HG03469 (cell line): Measurements from ENCODE around the gene CFAP99.

Experiments
- ATAC-seq: cut with Tn5 transposase; IDR thresholded peaks from one replicate; pipeline ENCODE4 v1.9.1; 2021; ENCODE audit warnings: mild to moderate bottlenecking, moderate library complexity, moderate number of reproducible peaks; ENCODE audit not compliant: unreplicated experiment

Gene CFAP99

DNA sequence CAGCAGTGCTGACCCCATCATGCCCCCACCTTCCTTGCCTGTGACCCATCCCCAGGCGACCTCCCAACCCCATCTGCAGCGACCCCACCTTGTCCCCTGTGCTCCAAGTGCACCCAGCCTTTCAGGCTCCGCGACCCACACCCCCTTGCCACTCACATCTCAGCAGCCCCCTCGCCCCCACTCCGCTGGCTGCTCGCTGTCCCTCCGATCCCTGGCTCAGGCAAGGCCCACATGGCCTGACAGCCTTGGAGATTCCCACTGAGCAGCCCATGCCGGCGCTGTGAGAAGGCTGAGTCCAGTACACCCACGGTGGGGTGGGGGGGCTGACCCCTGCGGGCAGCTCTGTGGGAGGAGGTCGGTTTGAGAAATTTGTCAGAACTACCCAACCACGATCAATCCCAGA is 9.4 kb upstream of the CFAP99 start:
- ATAC-seq: no peak

DNA sequence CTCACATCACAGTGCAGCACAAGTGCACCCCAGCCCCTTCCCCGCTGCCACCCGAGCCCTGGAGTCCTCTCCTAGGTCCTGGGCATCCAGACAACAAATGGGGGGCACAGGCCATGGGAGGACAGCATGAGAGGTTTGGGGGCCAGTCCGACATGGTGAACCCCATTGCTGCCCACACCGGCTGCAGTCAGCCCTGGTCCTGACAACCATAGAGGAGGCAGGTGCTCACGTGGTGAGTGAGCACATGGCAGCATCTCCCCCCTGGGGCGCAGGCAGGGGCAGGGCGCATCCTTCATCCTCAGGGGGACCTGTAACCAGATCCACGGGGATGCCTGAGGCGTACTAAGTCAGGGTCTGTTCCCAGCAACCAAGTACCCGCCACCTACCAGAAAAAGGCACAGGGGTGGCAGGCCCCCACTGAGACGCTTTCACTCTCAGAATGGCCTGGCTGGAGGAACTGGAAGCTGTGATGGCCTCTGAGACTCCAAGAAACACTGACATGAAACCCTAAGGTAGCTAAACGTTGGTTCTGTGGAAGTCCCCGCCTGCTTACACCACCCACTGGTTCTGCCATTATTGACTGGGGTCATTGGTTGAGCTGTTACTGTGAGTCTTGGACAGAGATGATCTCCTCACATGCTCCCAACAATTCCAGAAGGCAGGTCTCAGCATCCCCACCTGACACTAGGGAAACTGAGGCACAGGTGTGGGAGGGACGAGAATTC is 6.8 kb upstream of the CFAP99 start:
- ATAC-seq: no peak

DNA sequence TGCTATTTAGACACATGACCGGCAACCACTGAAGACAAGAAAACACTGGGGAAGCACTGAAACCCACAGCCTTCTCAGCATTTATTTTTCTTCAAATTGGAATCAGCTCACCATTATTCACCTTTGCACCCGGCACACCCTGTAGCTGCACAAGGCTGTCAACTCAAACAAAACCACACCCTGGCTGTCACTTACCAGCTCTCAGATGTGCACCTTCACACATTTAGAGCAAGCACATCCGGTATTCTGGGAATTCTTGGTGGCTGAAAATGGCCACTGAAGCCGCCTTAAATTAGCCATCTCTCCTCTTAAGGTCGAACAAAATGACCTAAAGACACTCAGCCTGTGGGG is 6.2 kb upstream of the CFAP99 start:
- ATAC-seq: no peak

DNA sequence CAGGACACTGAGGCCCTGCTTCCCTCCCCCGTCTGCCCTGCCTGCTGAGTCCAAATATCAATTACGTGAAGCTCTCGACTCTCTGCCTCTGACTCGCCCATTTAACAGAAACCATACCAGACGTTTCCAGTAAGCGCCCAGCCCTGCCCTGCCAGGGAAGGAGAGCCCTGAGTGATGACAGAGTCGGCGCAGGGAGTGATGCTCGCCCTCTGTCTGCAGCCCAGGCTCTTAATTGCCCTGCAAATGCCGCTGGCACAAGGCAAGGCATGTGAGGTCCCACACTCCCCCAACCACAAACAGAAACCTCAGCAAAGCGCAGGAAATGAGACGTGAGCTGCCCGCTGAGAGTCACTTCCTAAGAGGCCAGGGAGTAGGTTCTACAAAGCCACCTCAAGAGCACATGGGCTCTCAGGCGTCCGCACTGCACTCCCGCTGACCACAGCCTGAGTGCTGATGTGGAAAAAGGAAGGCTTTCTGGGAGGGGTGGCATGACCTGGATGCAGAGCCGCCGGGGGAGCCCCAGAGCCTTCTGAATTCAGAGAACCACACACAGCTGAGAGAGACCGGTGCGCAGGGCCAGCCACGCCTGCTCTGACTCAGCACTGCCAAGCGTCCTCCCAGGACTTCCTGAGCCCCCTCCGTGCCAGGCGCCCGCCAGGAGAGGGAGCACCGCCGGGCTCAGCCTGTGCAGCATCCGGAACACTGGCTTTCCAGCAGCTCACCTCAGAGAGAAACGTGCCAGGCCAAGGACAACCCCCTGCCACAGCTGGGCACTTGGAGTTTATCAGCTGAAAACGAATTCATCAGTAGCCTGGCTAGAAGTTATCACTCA is 5.7 kb upstream of the CFAP99 start:
- ATAC-seq: peak; percentile 33

DNA sequence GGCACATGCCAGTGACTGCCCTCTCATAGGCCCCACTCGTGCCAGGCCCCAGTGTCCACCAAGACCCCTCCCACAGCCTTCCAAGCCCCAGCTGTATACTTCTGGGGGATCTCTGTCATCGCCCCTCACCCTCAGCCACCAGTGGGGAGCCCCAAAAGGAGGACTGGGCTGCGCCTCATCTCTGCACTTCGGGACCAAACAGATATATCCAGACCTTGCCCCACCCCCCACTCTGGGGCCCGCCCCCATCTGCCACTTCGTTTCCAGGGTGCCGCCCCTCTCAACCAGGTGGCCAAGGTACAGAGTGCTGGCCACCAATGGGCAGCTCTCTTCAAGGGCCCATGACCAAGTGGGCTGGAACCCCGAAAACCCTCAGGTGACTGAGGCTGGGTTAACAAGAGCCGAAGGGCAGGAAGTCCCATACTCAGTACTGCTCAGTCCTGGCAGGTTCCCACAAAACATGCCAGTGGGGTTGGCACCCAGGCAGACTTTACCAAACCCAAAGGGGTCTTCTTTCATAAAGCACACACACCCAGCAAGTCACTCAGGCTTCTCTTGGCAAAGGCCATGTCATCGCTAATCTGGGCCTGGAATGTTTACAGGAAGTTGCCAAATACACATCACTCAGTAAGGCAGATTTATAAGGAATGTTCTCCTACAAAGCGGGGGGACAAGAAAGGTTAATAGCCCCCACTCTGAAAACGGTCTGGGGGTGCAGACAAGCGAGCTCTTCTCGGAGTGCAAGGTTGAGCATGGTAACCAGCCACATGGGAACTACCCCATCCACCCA is 4.7 kb upstream of the CFAP99 start:
- no peak for ATAC-seq

DNA sequence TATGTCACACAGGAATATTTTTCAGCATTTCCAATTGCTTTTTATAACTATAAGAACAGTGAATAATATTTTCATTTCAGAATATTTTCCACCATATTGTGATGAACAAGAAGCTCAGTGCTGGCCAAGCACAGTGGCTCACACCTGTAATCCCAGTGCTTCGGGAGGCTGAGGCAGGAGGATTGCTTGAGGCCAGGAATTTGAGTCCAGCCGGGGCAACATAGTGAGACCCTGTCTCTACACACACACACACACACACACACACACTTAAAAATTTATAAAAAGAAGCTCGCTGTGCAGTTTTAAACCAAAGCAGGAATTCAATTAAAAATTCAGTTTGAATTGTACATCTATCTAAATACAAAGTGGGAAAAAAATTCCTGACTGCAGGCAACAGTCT is 3.5 kb upstream of the CFAP99 start:
- no peak for ATAC-seq

DNA sequence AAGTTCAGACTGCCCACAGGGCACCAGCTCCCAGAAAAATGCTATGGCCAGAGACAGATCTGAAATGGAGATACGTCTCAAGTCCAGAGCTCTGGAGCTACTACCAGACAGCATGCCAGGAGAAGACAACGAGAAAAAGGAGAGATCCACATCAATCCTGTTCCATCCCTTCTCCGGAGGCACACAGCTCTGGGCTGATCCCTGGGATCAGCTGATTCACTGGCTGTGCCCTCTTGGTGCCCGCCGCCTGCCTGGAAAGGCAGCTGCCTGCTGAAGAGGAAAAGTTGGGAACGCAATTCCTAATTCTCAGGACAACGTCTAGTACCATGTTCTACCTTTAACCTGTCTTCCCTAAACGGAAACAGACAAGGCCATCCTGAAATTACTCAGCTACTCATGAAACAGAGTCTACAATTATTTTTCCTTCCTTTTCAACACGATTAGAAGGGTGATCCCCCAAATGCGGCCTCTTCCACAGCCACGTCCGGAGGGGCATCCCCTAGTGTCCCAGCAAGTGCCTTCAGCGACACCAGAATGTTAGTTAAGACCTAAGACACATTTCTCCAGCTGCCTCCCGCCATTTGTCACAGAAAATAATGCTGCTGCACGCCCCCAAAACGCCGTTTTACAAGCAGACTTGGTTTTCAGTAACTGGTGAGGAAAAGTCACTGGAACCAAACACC is 2.7 kb upstream of the CFAP99 start:
- ATAC-seq: no peak

DNA sequence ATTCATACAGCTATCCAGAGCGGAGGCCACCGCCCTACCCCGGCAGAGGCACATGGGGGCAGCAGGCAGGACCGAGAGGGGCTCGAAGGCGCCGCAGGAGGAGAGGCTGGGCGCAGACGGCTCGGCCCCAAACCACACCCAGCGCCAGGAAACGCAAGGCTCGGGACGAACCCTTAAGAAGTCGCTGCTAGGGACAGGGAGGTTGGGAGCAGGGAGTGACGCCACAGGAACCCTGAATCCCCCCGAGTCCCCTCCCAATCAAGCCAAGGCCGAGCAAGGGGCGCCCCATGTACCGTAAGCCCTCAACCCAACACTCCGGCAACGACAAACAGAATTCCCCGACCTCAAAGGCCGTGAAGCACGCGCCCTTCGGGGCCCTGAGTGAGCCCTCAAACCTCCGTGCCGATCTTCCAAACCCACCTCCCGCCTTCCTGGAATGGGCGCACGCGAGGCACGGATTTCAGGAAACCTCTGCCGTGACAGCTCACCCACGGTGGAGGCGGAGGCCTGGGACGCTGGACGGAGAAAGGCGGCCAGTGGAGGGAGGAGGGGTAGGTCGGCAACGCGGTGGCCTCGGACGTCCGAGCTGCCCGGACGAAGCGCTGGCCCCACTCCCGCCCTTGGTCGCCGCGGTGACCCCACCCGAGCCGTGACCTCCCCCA is 2.1 kb upstream of the CFAP99 start:
- ATAC-seq: no peak

DNA sequence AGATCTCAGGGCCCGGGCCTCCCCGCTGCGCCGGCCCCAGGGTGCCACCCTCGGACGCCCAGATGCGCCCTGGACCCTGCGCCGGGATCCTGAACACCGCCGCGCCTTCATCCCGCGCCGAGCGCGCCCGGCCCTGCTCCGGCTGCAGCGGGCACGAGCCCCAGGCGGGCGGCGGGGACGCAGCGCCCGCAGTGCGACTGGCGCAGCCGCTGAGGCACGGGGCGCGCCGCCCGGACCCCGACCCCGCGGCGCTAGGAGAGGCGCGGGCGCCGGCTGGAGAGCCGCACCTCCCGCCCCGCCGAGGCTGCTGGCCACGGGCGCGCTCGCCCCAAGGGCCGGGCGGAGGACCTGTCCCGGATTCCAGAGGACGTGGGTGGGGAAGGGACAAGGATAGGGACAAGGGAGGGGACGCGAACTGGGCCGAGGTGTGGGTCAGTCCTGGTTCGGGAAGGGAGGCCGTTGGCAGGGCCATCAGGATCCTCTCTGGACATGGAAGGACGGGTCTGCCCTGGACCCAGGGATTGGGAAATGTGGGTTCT is 1.5 kb upstream of the CFAP99 start:
- no peak for ATAC-seq

DNA sequence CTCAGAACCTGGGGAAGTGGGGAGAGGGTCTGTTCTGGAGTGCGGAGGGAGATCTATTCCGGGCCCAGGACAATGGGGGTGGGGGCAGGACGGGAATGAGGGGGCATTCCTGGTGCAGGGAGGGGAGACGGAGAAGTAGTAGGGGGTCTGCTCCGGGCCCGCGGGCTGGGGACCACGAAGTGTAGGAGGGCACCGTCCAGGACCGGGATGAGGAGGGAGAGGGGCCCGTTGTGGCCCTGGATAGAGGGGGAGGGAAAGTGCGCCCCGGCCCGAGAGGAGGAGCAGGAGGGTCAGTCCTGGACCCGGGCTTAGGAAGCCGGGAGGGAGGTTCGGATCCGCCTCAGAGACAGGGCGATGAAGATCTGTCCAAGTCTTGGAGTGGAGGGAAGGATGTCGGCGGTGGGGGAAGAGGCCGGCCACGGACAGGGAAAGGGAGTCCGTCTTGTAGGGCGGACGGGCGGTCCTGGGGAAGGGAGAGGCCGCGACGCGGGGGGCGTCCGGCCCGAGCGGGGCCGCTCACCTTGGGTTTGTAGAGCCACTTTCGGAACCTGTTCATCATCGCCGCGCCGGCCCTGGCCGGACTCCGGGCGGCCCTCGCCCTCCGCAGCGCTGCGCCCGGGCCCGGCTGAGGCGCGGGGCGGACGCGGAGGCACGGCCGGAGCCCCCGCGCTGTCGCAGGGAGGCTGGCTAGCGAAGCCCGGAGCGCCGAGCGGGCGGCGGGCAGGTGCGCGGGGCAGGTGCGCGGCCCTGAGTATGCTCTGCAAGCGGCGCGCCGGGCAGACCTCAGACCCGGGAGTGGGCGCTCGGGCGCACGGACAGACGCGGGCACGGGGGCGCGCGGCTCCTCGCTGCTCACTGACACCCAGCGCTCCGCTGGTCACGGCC is 748 bp upstream of the CFAP99 start, which contains the start of gene ZFYVE28:
Gene ZFYVE28, minus strand, starts transcription at position 881 of the 885 bp plus-strand sequence. Its CDS starts 322 bp downstream, at position 559.
- peak; percentile 0 for ATAC-seq

DNA sequence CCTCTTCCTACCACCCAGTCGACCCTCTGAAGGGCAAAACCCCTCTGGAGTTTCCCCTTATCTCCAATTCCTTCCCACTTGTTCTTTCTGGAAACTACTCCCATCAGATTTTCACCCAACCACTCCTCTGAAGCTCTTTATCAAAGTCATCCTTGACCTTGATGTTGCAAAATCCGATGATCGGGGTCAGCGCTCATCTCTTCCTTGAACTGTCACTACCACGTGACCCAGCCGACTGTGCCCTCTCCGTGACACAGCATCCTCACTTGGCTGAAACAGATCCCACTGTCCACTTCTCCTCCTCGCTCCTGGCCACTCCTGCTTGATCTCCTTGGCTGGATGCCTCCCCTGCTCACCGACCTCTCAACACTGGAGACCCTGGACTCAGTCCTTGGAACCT is 1.1 kb downstream of the CFAP99 start:
- ATAC-seq: no peak

DNA sequence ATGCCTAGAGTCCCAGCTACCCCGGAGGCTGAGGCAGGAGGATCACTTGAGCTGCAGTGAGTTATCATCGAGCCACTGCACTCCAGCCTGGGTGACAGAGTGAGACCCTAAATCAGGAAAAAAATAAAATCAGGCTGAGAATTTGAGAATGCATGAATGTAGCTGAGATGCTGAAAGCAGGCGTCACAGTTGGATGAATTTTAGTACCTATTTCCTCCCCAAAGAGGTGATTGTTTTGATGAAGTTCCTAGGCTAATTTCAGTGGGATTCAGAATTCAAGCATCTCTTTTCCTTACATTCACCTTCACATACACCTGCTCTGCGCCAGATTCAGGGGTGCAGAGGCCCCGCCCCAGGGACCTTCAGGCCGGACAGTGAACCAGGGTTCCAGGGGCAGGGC is 3.2 kb downstream of the CFAP99 start:
- no peak for ATAC-seq

DNA sequence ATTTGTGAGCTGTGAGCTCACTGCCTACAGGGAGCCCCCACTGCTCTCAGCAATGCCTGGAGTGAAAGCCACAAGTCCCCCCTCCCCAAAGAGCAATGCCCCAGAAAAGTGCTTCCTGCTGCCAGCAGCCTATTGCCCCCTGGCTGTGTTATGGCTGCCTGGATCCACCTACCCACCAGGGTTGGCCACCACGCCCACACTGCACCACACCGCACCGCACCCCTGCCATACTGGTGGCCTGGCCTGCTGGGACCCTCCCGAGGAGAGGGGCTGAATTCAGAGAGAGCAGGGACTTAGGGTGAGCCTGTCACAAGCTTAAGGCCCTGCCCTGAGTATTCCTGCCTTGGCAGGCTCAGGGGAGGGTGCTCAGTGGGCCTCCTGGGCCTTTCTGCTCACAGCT is 4.3 kb downstream of the CFAP99 start:
- no peak for ATAC-seq

DNA sequence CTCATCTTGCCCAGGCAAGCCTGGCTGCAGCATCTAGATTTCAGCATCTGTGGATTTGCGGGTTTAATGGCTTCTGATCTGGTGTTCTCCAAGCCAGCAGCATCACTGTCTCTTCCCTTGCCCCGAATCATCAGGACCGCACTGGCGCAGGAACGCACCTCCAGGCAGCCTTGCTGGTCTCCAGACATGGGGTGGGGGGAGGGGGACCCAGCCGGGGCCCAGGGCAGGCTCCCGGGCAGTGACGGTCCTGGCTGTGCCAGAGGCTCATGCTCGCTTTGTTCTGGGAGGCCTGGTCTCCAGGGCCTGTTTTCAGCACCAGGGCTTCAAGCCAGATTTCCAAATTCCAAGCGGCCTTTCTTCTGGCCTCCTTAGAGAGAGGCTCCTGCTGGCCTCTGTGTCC is 4.9 kb downstream of the CFAP99 start:
- no peak for ATAC-seq

DNA sequence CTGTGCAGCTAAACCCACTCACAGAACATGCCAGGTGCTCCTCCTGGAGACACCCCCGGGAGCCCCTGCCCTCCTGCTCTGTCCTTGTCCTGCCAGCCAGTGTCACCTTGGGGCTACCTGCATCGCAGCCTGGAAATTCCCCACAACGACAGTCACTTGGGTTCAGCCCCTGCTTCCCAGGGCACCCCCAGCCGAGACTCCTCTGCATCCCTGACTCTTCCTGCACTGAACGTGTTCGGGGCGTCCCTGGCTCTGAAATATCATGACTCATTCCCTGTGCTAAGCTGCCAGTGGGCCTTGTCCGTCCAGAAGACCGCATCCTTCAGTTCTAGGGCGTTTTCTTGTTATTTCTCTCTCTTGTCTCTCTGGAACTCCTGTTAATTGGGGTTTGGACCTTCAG is 5.8 kb downstream of the CFAP99 start:
- no peak for ATAC-seq

DNA sequence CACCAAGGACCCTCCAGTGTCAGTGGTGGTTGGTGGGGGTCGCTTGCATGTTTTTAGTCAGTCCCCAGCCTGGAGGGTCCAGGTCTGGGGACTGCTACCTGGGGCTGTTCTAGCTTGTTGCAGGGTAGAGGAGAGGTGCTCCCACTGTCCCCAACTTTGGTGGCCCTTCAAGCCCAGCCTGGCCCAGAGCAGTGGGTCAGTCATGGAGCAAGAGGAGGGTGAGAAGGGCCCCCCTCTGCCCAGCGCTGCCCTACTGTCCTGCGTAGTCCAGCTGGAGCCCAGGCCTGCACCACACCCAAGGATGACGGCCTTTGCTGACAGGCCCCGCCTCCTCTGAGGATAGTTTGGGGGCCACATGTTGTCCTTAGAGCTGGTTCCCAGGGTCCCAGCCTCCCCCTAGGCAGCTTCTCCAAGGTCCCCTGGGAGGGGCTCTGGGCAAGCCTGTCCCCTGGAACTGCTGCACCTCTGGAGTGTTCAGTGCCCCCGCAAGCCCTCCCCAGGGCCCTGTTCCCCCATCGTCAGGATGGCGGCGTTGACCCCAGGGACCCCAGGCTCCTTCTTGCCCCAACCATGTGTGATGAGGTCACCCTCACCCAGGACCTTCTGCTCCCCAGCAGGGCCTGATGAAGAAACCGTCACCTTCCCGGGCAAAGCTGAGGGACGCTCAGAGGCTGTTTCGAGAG is 6.8 kb downstream of the CFAP99 start:
- no peak for ATAC-seq

DNA sequence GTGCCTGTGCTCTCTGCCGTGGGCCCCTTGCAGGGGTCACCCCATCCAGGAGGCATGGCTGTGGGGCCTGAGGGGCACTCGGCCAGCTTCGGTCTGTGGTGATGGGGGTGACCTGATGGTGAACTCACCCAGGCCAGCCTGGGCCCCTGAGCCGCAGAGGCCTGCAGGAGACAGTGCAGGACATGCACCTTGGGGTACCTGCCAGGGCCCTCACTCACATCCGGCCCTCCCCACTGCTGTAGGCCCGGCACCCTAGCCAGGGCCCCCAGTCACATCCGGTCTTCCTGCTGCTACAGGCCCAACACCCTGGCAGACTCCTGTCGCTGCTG is 7.3 kb downstream of the CFAP99 start:
- ATAC-seq: no peak

DNA sequence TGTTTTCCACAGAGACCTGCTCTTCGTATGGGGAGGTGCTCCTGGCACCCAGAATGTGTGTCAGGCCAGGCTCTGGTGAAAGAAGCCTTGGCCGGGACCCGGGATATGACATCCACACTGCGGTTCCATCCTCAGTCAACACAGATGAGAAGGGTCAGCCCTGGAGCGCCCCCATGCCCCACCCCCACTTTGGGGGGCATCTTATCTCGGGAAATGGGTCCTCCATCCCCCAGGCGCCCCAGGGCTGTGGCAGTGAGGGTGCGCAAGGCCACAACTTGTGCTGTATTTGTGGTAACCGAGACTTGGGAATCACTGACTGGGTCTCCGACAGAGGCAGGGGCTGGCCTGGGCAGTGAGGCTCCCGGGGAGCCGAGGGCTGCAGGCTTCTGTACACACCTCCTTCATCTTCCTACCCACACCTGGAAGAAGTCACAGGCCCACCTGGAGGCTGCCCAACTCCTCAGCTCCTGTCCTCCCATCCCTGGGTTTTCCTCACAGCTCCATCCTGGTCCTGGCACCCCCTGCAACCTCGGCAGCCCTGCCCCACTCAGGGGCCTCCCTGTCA is 8.0 kb downstream of the CFAP99 start:
- ATAC-seq: no peak
